ENCODE data around the gene SCO2.
"Not testable (repeated sequence)": the region's sequence is repeated elsewhere in the genome, so short reads cannot be mapped to it uniquely, and the experiment has no call there.

The SCO2 gene

DNA sequence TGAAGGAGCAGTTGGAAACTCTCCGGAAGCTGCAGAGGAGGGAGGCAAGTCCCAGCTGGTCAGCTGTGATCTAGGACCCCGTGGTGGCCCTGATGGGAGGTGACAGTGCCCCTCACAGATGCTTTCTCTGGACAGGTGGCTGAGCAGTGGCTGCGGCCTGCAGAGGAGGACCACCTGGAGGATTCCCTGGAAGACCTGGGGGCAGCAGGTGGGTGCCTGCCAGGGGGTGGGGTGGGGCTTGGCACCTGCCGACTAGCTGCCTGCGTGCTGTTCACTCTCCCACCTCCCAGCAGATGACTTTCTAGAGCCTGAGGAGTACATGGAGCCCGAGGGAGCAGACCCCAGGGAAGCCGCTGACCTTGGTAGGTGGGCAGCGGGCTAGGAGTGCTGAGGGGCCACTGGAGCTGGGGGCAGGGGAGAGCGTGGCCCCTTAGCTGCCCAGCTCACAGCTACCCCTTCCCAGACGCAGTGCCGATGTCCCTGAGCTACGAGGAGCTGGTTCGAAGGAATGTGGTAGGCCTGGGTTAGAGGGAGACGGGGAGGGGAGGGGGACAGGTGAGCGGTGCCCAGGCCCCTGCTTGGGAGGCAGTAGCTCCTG, 3.1 kb downstream of the SCO2 start:
- DNase-seq, result no peak

DNA sequence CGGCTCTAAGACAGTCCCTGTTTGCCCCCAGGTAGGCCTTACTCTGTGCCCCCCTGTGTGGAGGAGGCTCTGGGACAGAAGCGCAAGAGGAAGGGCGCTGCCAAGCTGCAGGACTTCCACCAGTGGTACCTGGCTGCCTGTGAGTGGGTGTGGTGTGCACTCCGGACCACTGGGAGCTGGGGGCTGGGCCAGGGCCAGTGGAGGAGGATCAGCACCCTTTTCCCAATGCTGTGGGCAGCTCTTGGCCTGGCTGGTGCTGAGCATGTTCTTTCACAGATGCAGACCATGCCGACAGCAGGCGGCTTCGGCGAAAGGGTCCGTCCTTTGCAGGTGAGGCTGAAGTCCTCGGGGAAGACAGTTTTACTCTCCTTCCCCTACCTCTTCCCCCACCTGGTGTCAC, 3.7 kb downstream of the SCO2 start:
- DNase-seq, result no peak

DNA sequence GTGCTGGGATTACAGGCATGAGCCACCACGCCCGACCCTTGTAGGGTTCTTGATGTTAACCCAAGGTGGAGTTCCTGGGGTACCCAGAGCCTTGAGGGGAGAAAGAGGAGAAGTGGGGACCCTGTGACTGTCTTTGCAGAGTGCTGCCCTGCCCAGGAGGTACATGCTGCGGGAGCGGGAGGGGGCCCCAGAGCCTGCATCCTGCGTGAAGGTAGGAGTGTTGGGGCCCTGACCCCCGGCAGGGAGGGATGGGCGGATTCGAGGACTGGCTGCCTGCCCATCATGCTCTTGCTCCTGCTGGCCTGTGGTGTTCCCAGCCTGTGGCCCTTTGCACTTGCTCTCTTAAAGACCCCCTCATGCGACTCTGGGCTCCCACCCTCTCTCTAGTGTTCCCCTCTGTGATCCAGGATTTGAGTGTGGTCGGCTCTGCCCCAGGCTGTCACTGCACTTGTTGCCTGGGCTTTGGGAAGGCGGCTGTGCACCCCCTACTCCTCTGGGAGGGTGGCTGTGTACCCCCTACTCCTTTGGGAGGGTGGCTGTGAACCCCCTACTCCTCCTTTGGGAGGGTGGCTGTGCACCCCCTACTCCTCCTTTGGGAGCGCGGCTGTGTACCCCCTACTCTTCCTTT, 4.5 kb downstream of the SCO2 start:
- no peak for DNase-seq

DNA sequence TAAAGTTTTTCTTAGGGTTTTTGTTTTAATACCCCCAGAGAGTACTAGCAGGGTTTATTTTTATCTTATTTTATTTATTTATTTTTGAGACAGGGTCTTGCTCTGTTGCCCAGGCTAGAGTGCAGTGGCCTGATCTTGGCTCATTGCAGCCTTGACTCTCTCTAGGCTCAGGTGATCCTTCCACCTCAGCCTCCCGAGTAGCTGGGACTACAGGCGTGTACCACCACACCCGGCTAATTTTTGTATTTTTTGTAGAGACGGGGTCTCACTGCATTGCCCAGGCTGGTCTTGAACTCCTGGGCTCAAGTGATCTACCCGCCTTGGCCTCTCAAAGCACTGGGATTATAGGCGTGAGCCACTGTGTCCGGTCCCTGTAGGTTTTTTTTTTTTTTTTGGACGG, 5.2 kb downstream of the SCO2 start:
- DNase-seq, result not testable (repeated sequence)

DNA sequence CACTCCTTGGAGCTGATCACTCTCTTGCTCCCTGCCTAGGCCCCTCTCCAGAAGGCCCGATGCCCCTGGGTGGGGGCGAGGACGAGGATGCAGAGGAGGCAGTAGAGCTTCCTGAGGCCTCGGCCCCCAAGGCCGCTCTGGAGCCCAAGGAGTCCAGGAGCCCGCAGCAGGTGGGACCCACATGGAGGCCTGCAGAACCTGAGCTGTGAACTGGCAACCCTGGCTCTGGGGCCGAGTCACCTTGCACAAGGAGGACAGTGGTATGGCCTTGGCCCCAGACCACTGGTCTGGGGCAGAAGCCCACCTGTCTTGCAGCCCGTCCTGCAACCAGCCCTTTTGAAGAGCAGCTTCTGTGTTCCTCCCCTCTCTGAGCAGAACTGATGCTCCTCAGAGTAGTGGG, 6.2 kb downstream of the SCO2 start:
- no peak for DNase-seq

DNA sequence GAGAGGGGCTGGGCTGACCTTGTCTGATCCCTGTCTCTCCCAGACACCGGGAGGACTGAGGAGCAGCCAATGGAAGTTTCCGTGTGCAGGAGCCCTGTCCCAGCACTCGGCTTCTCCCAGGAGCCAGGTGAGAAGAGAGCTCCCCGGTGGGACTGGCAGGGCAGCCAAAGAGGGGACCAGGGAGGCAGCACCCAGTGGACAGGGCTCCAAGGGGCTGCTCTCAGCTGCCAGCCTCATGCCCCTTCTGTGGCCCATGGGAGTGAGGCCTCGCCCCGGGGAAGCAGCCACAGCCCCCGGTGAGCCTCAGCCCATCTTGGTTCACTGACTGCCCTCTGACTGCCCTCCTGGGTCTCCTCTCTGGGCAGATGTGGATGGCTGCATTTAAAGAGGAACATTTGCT, 6.8 kb downstream of the SCO2 start:
- DNase-seq, result no peak

DNA sequence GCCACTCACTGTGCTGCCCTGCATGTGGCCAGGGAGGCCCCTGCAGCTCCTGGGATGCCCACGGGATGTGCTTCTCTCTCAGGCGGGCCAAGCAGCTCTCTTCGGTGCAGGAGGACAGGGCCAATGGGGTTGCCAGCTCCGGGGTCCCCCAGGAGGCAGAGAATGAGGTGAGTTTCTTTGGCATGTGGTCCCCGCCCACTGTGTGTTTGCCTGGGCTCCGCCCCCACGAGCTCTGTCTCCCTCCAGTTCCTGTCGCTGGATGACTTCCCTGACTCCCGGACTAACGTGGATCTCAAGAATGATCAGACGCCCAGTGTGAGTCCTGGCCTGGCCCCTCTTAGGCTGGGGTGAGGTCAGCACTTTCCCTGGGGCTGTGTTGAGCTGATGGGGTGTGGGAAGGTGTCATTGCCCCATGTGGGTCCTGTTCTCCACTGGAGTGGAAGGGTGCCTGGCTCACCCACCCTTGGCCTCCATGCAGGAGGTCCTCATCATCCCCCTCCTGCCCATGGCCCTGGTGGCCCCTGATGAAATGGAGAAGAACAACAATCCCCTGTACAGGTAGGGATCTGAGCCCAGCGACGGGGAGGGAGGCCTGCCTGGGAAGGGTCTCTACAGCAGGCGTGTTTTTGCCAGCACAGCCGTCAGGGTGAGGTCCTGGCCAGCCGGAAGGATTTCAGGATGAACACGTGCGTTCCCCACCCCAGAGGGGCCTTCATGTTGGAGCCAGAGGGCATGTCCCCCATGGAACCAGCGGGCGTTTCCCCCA, 7.7 kb downstream of the SCO2 start:
- DNase-seq, result no peak

DNA sequence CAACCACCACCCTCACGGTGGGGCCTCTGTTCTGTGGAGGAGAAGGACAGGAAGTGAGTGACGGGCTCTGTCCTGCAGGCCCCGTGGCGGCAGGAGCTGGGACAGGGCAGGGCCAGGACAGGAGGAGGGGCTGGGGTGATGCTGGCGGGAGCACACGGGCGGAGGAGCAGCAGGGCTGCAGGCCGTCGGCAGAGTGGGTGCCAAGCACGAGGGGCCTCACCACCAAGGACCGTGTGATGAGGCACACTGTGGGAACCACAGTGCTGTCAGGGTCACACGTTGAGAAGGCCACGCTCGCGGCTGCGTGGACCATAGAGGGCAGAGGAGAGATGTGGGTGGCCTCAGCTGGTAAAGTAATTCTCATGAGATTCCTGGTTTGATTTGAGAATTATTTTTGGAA, 8.5 kb downstream of the SCO2 start:
- no peak for DNase-seq

DNA sequence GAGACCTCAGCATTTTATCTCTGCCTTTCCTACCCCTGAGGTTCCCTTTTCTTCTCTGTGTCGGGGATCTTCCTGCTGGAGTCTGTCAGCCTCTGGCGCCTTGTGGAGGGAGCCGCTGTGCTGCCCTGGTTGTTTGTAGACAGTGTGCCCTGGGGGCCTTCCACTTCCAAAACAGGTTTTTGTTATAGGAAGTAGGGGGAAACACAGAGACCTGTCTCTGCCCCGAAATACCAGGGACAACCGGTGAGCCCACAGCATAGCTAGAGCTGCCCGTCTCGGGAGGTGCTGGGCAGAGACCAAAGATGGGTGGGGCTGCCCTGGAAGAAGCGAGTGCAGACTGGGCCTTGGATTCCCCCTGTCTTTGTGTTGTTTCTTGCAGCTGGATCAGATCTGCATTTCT, 9.3 kb downstream of the SCO2 start:
- DNase-seq, result no peak

DNA sequence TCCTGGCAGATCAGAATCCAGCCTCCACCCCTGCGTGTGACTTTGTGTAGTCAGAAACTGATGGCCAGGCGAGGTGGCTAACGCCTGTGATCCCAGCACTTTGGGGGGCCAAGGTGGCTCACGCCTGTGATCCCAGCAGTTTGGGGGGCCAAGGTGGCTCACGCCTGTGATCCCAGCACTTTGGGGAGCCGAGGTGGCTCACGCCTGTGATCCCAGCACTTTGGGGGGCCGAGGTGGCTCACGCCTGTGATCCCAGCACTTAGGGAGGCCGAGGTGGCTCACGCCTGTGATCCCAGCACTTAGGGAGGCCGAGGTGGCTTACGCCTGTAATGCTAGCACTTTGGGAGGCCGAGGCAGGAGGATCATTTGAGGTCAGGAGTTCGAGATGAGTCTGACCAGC, 12.2 kb downstream of the SCO2 start:
- no peak for DNase-seq

DNA sequence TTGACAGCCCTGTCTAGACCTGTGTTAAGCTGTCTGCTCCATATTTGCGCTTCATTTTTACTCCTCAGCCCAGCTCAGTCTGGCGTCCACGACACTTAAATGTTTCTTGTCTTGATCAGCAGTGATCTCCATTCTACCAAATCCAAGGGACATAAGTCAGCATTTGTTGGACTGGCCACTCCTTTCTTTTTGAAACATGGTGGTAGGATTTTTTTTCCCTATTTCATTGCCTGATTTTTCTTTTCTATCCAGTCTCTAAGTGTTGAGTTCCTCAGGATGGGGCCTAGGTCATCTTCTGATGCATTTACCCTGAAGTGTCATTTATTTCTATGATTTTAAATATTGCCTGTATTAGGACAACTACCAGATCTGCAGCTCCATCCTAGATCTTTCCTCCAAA, 16.5 kb downstream of the SCO2 start:
- no peak for DNase-seq

DNA sequence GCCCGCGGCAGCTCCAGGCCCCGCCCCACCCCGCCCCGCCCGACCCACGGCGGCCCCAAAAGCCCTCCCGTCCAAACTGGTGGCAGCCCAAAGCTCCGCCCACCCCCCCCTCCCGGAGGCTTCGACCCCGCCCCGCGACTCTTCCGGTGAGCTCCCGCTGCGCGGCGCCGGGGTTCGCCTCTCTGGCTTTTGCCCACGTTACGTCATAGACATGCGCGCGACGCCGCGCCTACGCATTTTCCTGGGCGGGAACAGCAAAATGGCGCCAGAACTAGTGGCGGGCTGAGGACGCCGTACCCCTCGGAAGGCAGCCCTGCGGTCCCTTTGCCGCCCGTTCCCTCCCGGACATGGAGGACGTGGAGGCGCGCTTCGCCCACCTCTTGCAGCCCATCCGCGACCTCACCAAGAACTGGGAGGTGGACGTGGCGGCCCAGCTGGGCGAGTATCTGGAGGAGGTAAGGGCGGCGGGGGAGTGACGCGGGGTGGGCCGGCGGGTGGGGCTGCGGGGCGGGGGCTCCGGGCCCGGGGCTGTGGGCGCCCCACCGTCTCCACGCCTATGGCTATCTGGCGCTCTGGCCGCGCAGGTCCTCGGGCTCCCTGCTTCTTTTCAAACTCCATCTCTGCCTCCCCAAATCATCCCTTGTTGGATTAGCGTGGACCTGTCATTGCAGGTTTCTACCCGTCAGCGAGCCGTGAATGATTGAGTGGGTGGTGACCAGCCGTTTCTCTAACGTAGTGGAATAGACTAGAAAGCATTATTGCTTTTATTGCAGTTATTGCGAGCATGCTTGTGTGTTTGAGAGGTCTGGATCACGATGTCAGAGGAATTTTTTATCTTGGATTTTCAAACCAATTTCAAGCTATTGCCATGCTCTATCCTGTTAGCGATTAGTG, 17.2 kb downstream of the SCO2 start, which contains the start of gene NCAPH2:
TSS of gene NCAPH2 (plus strand) at position 234 of the 894 bp plus-strand sequence. CDS start at position 348, 114 bp downstream.
- DNase-seq, result peak in 48 of 56 donors; percentile 66 to 100 (median 99)

DNA sequence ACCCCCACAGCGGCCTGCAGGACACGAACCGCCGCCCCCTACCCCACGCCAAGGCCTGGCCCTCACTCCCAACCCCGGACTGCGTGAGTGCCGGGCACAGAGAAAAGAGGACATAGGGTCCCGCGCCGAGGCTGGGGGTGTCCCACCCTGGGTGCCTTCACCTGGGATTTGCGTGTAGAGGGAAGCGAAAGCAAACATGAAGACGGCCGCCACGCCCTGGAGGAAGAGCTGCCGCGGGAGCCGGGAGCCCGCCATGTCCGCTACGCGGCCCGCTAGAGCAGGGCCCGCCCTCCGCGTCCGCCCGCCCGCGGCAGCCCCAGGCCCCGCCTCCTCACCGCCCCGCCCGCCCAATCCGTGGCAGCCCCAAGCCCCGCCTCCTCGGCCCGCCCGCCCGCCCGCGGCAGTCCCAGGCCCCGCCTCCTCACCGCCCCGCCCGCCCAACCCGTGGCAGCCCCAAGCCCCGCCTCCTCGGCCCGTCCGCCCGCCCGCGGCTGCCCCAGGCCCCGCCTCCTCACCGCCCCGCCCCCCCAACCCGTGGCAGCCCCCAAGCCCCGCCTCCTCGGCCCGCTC, 17.9 kb downstream of the SCO2 start, which contains the start of gene LMF2:
TSS of gene LMF2 (minus strand) at position 282 of the 570 bp plus-strand sequence. CDS start at position 255, 27 bp downstream.
- DNase-seq, result peak in 39 of 56 donors; percentile 92 to 100 (median 99)

DNA sequence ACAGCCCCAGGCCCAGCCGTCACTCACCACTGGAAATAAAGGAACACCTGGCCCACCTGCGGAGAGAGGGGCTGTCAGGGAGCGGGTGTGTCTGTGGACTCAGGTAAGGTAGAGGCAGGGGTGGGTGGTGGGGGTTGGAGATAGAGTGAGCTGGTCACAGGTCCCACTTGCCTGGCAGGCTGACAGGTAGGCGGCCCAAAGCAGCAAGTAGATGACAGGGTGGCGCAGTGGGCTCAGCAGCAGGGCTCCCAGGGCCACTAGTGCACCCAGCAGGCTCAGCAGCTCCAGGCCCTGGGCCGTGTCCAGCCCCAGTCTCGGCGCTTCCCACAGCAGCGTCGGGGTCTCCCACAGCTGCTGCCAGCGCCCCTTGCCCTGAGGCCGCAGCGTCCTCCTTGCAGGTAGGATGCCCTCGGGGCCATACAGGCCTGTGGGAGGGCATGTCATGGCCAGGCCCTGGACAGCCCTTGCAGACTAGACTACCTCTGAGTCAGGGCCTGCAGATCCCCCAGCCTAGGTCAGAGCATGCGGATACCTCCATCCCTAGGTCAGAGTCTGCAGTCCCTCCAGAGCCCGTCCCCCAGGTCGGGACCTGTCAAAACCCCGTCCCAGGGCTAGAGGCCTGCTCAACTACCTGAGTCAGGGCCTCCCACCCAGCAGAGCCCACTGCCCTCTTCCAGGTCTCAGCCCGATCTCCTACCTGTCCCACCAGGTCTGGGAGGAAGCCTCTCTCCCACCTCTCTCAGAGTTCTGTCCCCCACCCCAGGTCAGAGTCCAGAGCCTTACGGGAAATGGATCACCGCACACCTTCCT, 18.6 kb downstream of the SCO2 start:
- DNase-seq, result peak in 1 of 56 donors; percentile 8

DNA sequence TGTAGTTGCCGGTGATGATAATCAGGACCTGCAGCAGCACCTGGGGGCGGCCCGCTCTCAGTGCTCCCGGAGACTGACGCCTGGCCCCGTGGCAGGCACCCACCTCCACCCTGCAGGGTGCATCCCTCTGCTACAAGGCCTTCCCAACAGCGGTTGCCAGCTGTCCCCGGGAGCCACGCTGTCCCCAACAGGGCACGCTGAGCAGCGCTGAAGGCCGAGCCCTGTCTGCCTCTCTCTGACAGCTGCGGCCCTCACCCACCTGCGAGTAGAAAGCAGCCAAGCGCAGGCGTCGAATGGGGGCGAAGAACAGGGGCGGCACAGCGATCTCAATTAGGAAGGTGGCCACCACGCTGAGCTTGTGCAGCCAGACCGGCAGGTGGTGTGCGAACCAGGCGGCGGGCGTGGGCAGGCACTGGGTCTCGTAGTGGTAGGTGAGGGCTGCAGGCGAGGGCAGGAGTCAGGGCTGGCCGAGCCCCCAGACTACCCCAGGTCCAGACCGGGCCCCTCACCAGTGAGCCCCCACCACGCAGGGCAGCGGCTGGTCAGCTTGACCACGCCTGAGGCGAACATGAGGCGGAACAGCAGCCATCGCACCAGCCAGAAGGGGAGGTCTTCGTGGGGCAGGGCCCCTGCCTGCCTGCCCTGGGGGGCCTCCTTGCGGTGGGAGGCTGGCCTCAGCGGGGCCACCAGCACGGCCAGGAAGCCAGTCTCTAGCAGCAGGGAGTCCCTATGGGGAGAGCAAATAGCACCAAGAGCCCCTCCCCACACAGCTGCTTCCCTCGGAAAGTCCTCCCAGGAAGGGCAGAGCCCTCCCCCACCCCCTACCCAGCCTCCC, 19.4 kb downstream of the SCO2 start:
- DNase-seq, result no peak

DNA sequence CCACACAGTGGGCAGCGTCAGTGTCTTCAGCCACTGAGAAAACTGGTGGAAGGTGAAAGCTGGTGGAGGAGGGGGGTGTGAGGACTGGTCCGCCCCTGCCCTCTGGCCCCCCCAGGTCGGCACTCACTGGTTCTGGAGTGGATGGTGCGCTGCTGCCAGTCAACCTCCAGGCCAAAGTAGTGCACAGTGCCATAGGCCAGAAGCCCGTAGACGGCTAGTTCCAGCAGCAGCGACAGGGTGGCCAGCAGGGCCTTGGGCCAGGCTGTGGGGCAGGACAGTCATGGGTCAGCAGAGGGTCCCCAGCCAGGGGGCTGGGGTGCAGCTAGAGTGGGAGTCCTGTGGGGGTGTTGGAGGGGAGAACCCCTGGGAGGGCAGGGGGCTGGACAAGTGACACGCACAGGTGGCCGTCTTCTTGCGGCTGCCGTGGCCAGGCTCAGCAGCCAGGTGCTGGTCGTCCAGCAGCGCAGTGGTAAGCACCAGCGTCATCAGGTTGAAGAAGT, 20.1 kb downstream of the SCO2 start:
- DNase-seq, result no peak

DNA sequence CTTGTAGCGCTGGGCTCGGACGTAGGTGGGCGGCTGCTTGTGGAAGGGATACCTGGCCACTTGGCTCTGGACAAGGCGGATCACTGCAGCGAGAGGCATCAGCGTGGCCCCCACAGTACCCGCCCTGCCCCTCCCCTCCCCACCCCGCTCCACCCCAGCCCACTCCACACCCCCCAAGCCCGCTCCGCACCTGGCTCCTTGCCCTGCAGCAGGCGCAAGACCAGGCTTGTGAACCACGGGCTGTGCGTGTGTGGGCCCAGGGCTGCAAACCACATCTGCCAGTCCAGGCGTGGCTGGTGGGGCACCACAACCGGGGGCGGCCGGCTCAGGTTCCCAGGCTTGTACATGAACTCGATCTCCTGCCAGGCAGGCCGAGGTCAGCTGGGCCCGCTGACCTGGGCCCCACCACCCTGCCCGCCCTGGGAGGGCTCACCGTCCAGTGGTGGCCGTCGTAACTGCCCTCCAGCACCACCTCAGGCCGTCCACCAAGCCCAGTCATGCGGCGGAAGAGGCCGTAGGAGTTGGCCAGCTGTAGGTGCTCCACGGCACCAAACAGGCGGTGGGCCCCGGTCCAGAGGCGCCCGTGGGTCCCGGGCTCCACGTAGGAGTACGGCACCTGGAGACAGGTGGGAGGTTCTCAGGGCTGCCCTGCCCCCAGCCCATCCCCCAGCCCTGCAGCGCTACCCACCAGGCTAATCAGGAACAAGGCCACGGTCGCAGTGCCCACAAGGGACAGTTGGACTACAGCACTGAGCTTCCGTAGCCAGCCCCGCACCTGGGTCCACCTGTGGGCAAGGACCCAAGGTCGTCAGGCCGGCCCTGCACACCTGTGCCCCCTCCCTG, 20.8 kb downstream of the SCO2 start:
- no peak for DNase-seq
